Measurements from ENCODE around the gene KATNA1.

DNA sequence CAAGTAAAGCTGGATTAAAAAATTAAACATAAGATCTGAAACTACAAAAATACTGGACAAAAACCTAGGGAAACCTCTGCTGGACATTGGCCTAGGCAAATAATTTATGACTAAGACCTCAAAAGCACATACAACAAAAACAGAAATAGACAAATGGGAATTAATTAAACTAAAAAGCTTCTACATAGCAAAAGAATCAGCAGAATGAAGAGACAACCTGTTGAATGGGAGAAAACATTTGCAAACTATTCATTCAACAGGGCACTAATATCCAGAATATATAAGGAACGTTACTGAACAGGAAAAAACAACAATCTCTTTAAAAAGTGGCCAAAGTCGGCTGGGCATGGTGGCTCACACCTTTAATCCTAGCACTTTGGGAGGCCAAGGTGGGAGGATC lies 89.1 kb downstream of the KATNA1 start:
- TF ChIP-seq, protein P1, sequence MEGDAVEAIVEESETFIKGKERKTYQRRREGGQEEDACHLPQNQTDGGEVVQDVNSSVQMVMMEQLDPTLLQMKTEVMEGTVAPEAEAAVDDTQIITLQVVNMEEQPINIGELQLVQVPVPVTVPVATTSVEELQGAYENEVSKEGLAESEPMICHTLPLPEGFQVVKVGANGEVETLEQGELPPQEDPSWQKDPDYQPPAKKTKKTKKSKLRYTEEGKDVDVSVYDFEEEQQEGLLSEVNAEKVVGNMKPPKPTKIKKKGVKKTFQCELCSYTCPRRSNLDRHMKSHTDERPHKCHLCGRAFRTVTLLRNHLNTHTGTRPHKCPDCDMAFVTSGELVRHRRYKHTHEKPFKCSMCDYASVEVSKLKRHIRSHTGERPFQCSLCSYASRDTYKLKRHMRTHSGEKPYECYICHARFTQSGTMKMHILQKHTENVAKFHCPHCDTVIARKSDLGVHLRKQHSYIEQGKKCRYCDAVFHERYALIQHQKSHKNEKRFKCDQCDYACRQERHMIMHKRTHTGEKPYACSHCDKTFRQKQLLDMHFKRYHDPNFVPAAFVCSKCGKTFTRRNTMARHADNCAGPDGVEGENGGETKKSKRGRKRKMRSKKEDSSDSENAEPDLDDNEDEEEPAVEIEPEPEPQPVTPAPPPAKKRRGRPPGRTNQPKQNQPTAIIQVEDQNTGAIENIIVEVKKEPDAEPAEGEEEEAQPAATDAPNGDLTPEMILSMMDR (IDR thresholded peaks at IDR 0.05; ENCODE audit: low read depth, low read length): no peak
- TF ChIP-seq EZH2phosphoT487 (IDR thresholded peaks at IDR 0.05; ENCODE audit: low read depth): no peak

Measured in OCI-LY3 (cell line).